NT2/D1 (cell line): ENCODE results near the gene YIF1A.

ENCODE experiments used
- DNase-seq: peaks from one replicate; pipeline ENCODE4 v3.0.0-alpha.2; 2011; ENCODE audit warnings: low read depth, low spot score
- H3K27me3 ChIP-seq: 2 replicates; pipeline ENCODE4 v1.6.0; 2011; ENCODE audit warnings: mild to moderate bottlenecking; ENCODE audit not compliant: insufficient read length, insufficient read depth
- H3K36me3 ChIP-seq: 2 replicates; pipeline ENCODE4 v1.6.1; 2011; ENCODE audit warnings: mild to moderate bottlenecking, low read length, mixed read lengths; ENCODE audit not compliant: insufficient read depth, insufficient read length
- H3K4me1 ChIP-seq: 2 replicates; pipeline ENCODE4 v1.5.1; 2011; ENCODE audit not compliant: insufficient read depth, insufficient read length
- H3K4me3 ChIP-seq: 2 replicates; pipeline ENCODE4 v1.5.1; 2011; ENCODE audit warnings: low read depth; ENCODE audit not compliant: insufficient read length
- H3K9ac ChIP-seq: 2 replicates; pipeline ENCODE4 v1.6.0; 2011; ENCODE audit warnings: low read depth; ENCODE audit not compliant: insufficient read length
- H3K9me3 ChIP-seq: 2 replicates; pipeline ENCODE4 v1.5.1; 2011; ENCODE audit warnings: mild to moderate bottlenecking, low read length; ENCODE audit not compliant: insufficient read depth
- SUZ12 ChIP-seq: IDR thresholded peaks from 2 replicates; pipeline ENCODE4 v1.6.1; 2011; ENCODE audit not compliant: insufficient read length, insufficient read depth; ENCODE audit errors: extremely low read depth
- YY1 ChIP-seq: IDR thresholded peaks from 2 replicates; pipeline ENCODE4 v1.6.1; 2011; ENCODE audit not compliant: insufficient read length, insufficient read depth
- ZNF274 ChIP-seq: IDR thresholded peaks from 2 replicates; pipeline ENCODE4 v1.6.1; 2011; ENCODE audit warnings: mild to moderate bottlenecking, low read depth, low read length

The YIF1A gene

DNA sequence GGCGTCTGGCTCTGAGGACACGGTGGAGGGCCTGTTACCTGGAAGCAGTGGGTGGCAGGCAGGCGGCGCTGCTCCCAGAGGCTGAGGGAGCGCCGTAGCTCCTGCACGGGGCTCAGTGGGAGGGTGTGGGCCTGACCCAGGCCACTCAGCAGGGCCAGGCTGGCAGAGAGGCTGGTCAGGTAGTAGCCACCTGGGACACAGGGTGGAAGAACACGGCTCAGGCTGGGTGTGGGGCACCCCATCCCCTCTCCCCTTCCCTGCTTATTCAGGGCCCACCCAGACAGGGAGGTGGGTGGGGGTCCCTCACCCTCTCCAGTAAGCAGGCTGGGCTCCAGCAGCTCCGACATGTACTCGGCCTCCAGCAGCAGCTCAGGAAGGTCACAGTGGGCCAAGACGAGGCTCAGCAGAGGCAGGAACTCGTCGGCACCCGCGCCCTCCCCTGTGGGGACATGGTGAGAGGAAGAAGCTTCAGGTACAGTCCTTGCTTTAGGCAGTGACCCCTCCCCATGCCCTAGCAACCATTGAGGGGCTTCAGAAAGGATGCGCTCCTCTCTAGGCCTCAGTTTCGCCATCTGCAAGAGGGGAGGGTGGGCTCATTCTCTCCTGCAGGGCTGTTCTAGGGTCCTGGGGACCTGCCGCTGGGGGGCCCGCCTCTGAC is 44.4 kb upstream of the YIF1A start:
- Histone ChIP-seq H3K36me3 (peaks cover 61% of the 10 kb centered on the region), H3K4me1 (peaks cover 8% of the 10 kb centered on the region), H3K9me3 (no peaks in the 10 kb centered on the region), H3K4me3 (no peak overlapping the region), H3K9ac (no peak overlapping the region), H3K27me3 (no peaks in the 10 kb centered on the region)
- no peak for TF ChIP-seq SUZ12
- no peak for DNase-seq

DNA sequence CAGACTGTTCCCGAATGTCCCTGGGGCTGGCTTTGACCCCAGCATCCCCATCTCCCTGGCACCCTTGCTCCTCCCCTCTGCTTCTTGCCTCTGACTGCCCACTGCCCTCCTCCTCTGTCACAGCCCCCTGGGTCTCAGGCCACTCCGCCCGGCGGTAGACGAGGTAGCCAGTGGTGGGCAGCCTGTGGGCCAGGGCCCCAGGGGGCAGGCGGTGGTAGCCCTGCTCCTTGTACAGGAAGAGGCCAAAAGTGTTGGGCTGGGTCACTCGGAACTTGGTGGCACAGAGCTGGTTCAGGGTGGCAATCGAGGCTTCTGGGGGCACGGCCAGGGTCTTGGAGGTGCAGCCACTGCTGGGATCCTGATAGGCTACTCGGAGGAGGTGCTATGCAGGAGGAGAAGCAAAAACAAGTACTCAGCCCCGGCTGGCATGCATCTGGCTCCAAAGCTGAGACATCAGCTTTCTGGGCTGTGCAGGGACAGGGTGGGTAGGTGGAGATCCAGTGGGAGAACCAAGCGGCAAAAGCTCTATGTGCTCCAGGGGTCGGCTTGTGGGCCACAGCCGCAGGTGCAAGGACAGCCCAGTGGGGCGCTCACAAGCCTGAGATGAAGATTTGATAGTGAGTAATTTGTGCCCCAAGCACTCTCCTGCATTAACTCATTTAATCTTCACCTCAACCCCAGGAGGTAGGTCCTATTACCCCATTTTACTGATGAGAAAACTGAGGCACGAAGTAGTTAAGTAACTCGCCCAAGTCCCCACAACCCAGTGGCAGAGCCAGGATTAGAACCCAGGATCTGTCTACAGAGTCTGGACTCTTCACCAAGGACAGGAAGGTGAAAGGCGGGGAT is 43.7 kb upstream of the YIF1A start:
- peaks cover 54% of the 10 kb centered on the region for H3K36me3 ChIP-seq
- no peak overlapping the region for H3K9ac ChIP-seq
- no peaks in the 10 kb centered on the region for H3K9me3 ChIP-seq
- no peak for DNase-seq
- H3K4me3 ChIP-seq = no peak overlapping the region
- peaks cover 12% of the 10 kb centered on the region for H3K4me1 ChIP-seq
- H3K27me3 ChIP-seq = no peaks in the 10 kb centered on the region
- no peak for TF ChIP-seq SUZ12
- no peak for TF ChIP-seq YY1
- TF ChIP-seq ZNF274 = no peak

DNA sequence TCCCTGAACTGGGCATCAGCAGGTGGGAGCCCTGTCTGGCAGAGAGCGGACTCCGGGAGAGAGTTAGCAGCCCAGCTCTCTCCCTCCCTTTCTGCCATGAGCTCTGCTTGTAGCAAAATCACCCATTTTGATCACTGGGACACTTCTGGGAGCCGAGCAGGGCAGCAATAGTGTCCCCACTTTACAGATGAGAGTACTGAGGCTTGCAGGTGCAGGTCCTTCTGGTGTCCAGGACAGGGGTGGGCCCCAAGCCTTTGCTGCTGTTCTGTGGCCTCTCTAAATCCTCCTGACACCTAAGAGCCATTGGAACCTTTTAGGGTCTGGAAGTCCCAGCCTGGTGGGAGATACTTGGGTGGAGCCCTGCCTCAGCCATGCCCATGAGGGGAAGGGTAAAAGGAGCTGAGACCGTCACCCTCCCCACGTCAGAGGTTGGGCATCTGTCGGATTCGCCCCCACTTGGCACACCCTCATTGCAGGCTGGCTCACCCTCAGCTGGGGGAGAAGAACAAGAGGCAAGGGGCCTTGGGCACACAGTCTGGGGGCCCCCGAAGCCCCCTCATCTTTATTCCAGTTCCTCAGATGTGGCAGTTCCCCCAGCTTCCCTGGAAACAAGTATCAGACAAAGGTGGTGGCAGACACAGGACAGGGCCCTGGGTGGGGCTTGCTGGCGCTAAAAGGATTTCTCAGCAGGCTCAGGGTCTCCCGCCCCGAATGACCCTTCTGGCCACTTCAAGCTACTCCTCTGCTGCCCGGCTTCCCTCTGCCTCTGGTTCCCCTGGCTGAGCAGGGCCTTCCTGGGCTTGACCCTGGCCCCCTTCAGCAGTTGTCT is 42.8 kb upstream of the YIF1A start:
- Histone ChIP-seq H3K4me1 (peaks cover 20% of the 10 kb centered on the region), H3K9me3 (no peaks in the 10 kb centered on the region), H3K36me3 (peaks cover 45% of the 10 kb centered on the region), H3K4me3 (no peak overlapping the region), H3K9ac (no peak overlapping the region), H3K27me3 (no peaks in the 10 kb centered on the region)
- DNase-seq = no peak
- no peak for TF ChIP-seq SUZ12
- TF ChIP-seq ZNF274 = no peak
- no peak for TF ChIP-seq YY1

DNA sequence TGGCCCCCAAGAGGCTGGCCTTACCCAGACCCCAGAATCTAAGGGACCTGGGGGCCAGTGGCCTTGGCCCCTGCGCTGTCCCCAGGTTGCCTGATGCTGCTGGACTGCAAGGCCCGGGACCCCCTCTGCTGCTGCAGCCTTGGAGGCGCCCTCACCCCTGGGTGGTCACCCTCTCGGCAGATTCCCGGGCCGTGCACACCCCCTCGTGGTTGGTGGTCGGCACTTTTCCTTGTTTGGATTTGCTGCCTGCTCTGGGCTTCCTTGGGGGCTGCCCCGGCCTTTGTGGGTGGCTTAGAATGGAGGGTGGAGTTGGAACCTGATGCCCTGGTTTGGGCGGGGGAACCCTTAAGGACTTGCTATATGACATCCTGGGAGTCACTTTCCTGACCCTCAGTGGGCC is 42.0 kb upstream of the YIF1A start:
- no peak for DNase-seq
- no peak overlapping the region for H3K4me3 ChIP-seq
- H3K4me1 ChIP-seq = peaks cover 26% of the 10 kb centered on the region
- H3K27me3 ChIP-seq = no peaks in the 10 kb centered on the region
- TF ChIP-seq YY1 (no peak), SUZ12 (no peak), ZNF274 (no peak)
- H3K36me3 ChIP-seq = peaks cover 45% of the 10 kb centered on the region
- no peaks in the 10 kb centered on the region for H3K9me3 ChIP-seq
- H3K9ac ChIP-seq = no peak overlapping the region

DNA sequence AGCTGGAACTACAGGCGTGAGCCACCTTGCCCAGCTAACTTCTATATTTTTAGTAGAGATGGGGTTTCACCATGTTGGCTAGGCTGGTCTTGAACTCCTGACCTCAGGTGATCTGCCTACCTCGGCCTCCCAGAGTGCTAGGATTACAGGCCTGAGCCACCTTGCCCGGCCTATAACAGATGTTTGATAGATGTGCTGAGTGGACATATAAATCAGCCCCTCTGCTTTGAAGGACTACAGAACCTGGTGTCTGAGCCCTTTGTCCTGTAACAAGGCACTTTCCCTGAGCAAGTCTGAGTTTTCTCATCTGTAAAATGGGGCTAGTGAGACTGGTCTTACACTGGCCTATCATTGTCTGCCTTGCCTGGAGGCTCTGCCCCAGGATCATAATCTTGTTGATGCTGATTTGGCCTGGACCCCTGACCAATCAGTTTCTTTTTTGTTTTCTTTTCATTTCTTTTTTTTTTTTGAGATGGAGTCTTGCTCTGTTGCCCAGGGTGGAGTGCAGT is 40.3 kb upstream of the YIF1A start:
- Histone ChIP-seq H3K9ac (no peak overlapping the region), H3K36me3 (peaks cover 34% of the 10 kb centered on the region), H3K9me3 (no peaks in the 10 kb centered on the region), H3K4me1 (peaks cover 36% of the 10 kb centered on the region), H3K4me3 (no peak overlapping the region), H3K27me3 (no peaks in the 10 kb centered on the region)
- TF ChIP-seq ZNF274 (no peak), SUZ12 (no peak), YY1 (no peak)
- DNase-seq = no peak

DNA sequence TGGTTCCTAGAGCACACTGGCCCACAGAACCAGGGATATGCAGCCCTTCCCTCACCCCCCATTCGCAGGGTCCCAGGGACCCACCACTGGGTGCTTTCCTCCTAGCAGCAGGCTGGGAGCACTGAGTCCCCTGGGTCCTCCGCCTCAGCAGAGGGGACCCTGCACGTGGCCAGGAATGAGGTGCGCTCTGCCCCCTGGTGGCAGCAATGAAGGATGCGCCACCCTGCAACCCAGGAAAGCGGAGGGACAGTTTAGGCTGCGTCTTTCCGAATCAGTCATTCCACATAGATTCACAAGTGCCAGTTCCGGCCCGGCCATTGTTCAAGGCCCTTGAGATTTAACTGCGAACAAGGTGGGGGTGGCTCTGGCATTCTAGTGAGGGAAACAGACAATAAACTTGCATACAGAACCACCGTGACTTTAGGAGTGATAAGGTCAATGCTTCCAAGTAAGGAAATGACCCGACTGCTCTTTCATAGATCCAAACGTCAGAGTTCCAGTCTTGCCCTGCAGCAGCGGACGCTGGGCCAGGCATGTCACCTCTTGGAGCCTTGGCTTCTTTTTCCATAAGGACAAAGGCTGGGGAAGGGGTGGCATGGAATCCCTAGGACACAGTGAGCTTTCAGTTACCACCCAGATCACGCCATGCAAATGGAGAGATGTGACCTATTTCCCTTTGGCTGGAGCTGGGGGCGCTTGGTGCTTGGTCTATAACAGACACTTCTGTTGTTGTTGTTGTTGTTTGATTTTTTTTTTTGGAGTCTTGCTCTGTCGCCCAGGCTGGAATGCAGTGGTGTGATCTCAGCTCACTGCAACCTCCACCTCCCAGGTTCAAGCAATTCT is 39.6 kb upstream of the YIF1A start:
- H3K9ac ChIP-seq = peak overlapping the region; percentile 53
- H3K36me3 ChIP-seq = peaks cover 28% of the 10 kb centered on the region
- no peak for DNase-seq
- TF ChIP-seq SUZ12 (no peak), YY1 (no peak), ZNF274 (no peak)
- H3K9me3 ChIP-seq = no peaks in the 10 kb centered on the region
- no peaks in the 10 kb centered on the region for H3K27me3 ChIP-seq
- H3K4me3 ChIP-seq = no peak overlapping the region
- peaks cover 37% of the 10 kb centered on the region for H3K4me1 ChIP-seq

DNA sequence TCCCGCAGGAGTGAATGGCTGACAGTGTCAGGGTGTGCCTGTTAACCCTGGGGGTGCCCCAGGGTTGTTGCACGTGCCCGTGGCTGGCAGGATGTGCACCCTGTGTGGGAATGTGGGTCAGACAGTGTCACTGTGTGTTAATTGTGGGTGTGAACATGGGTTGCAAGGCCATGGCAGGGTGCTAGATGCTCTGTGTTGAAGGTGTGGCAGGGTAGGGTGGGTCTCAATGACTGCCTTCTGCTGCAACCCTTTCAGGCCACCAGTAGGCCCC is 39.0 kb upstream of the YIF1A start:
- TF ChIP-seq SUZ12 (no peak), YY1 (no peak), ZNF274 (no peak)
- Histone ChIP-seq H3K36me3 (peaks cover 22% of the 10 kb centered on the region), H3K9ac (peak overlapping the region; percentile 53), H3K4me3 (no peak overlapping the region), H3K4me1 (peaks cover 37% of the 10 kb centered on the region), H3K9me3 (no peaks in the 10 kb centered on the region), H3K27me3 (no peaks in the 10 kb centered on the region)
- no peak for DNase-seq
